Loucy (cell line): Measurements from ENCODE around the gene GPR107.

ENCODE experiments used
- H2AFZ ChIP-seq: fragments of 200-600 bp; sonication (generic); 2 replicates; pipeline ENCODE4 v1.6.0; 2016; ENCODE audit warnings: antibody characterized with exemption, mild to moderate bottlenecking, low read length, moderate library complexity
- H3F3A ChIP-seq: fragments of 200-600 bp; 2 replicates; pipeline ENCODE4 v1.6.0; 2016; ENCODE audit warnings: antibody characterized with exemption, low read depth, mild to moderate bottlenecking
- H3K27me3 ChIP-seq: fragments of 200-600 bp; sonication (generic); 2 replicates; pipeline ENCODE4 v1.6.1; 2014; ENCODE audit warnings: low read length, mild to moderate bottlenecking; ENCODE audit not compliant: insufficient read depth, poor library complexity, severe bottlenecking
- H3K36me3 ChIP-seq: fragments of 200-600 bp; sonication (generic); 2 replicates; pipeline ENCODE4 v1.6.1; 2016; ENCODE audit warnings: low read length; ENCODE audit not compliant: insufficient read depth
- H3K4me1 ChIP-seq: fragments of 200-600 bp; sonication (generic); 2 replicates; pipeline ENCODE4 v1.5.1; 2014; ENCODE audit warnings: low read length, mild to moderate bottlenecking; ENCODE audit not compliant: insufficient read depth, poor library complexity, severe bottlenecking
- H3K4me2 ChIP-seq: fragments of 200-600 bp; sonication (generic); 2 replicates; pipeline ENCODE4 v1.6.0; 2014; ENCODE audit warnings: antibody characterized with exemption, low read length, low read depth, mild to moderate bottlenecking; ENCODE audit not compliant: poor library complexity, severe bottlenecking
- H3K4me3 ChIP-seq: fragments of 200-600 bp; sonication (generic); 2 replicates; pipeline ENCODE4 v1.5.1; 2014; ENCODE audit warnings: low read length, mild to moderate bottlenecking, mixed read lengths; ENCODE audit not compliant: poor library complexity, severe bottlenecking
- H3K79me2 ChIP-seq: fragments of 200-600 bp; sonication (generic); 2 replicates; pipeline ENCODE4 v1.6.1; 2014; ENCODE audit warnings: low read length; ENCODE audit not compliant: insufficient read depth
- H3K9ac ChIP-seq: fragments of 200-600 bp; sonication (generic); 2 replicates; pipeline ENCODE4 v1.6.0; 2014; ENCODE audit warnings: mild to moderate bottlenecking, low read depth, low read length, moderate library complexity; ENCODE audit not compliant: poor library complexity, severe bottlenecking
- H3K9me2 ChIP-seq: fragments of 200-600 bp; sonication (generic); replicated peaks from 2 replicates; pipeline ENCODE4 v1.6.1; 2016; ENCODE audit warnings: low read depth, low read length, mixed read lengths
- H3K9me3 ChIP-seq: fragments of 200-600 bp; sonication (generic); 2 replicates; pipeline ENCODE4 v1.6.1; 2014; ENCODE audit warnings: mild to moderate bottlenecking, antibody characterized with exemption, low read length, low read depth; ENCODE audit not compliant: insufficient read depth
- H4K20me1 ChIP-seq: fragments of 200-600 bp; sonication (generic); 2 replicates; pipeline ENCODE4 v1.6.0; 2014; ENCODE audit warnings: antibody characterized with exemption, low read length, mild to moderate bottlenecking; ENCODE audit not compliant: insufficient read depth, poor library complexity, severe bottlenecking
- CTCF ChIP-seq: fragments of 200-600 bp; sonication (generic); conservative IDR thresholded peaks from 2 replicates; pipeline ENCODE4 v1.5.1; 2014; ENCODE audit warnings: mild to moderate bottlenecking, antibody characterized with exemption, low read length
- EZH2phosphoT487 ChIP-seq: fragments of 200-600 bp; IDR thresholded peaks from 2 replicates; pipeline ENCODE4 v1.6.1; 2018; ENCODE audit warnings: antibody characterized with exemption, mild to moderate bottlenecking, moderate library complexity, borderline replicate concordance

Gene GPR107

DNA sequence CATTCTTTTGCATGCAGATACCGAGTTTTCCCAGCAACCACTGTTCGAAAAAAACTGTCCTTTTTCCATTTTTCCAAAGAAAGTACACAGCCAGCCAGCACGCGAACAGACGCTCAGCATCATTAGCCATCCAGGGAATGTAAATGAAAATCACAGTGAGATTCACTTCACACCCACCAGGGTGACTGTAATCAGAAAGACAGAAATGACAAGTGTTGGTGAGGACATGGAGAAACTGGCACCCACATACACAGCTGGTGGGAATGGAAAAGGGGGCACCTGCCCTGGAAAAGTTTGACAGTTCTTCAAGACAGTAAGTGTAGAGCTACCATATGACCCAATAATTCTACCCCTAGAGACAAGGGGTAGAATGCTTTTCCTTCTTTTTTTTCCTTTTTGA is 93.5 kb downstream of the GPR107 start:
- H3K9me3 ChIP-seq = no peaks in the 10 kb centered on the region
- H3K4me2 ChIP-seq = no peak overlapping the region
- no peaks in the 10 kb centered on the region for H3K36me3 ChIP-seq
- H3F3A ChIP-seq = no peaks in the 10 kb centered on the region
- no peak overlapping the region for H3K9ac ChIP-seq
- H2AFZ ChIP-seq = no peak overlapping the region
- H3K4me1 ChIP-seq = no peaks in the 10 kb centered on the region
- H3K27me3 ChIP-seq = no peaks in the 10 kb centered on the region
- no peaks in the 10 kb centered on the region for H3K9me2 ChIP-seq
- no peaks in the 10 kb centered on the region for H4K20me1 ChIP-seq
- H3K4me3 ChIP-seq = no peak overlapping the region
- H3K79me2 ChIP-seq = no peaks in the 10 kb centered on the region
- TF ChIP-seq CTCF = no peak
- no peak for TF ChIP-seq EZH2phosphoT487

GRCh38 chr9:130147910-130148309 is 94.2 kb downstream of the GPR107 start:
- Histone ChIP-seq H3K9me2 (no peaks in the 10 kb centered on the region), H2AFZ (no peak overlapping the region), H3K27me3 (no peaks in the 10 kb centered on the region), H3K36me3 (no peaks in the 10 kb centered on the region), H4K20me1 (no peaks in the 10 kb centered on the region), H3K79me2 (no peaks in the 10 kb centered on the region), H3F3A (no peaks in the 10 kb centered on the region), H3K9me3 (no peaks in the 10 kb centered on the region), H3K4me1 (no peaks in the 10 kb centered on the region), H3K4me2 (no peak overlapping the region), H3K4me3 (no peak overlapping the region), H3K9ac (no peak overlapping the region)
- TF ChIP-seq EZH2phosphoT487 (no peak), CTCF (no peak)

DNA sequence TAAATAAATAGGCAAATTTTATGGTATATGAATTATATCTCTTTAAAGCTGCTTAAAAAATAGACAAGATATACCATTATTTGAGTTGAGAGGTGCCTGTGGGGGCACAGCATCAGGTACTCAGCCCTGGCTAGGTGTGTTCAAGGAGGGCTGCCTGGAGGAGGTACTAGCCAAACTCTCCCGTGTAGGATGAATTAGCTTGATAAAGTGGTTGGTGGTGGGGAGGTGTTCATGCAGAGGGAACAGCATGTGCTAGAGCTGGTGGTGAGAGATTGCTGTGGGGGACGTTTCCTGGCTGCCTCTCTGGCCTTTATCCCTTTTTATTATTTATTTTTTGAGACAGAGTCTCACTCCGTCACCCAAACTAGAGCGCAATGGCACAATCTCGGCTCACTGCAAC is 95.3 kb downstream of the GPR107 start:
- no peaks in the 10 kb centered on the region for H3K9me3 ChIP-seq
- no peak overlapping the region for H3K4me2 ChIP-seq
- TF ChIP-seq EZH2phosphoT487 = no peak
- H3K4me3 ChIP-seq = no peak overlapping the region
- no peaks in the 10 kb centered on the region for H4K20me1 ChIP-seq
- no peaks in the 10 kb centered on the region for H3K79me2 ChIP-seq
- no peak overlapping the region for H2AFZ ChIP-seq
- H3K9me2 ChIP-seq = no peaks in the 10 kb centered on the region
- no peak overlapping the region for H3K9ac ChIP-seq
- H3F3A ChIP-seq = no peaks in the 10 kb centered on the region
- H3K4me1 ChIP-seq = no peaks in the 10 kb centered on the region
- no peaks in the 10 kb centered on the region for H3K27me3 ChIP-seq
- H3K36me3 ChIP-seq = no peaks in the 10 kb centered on the region

DNA sequence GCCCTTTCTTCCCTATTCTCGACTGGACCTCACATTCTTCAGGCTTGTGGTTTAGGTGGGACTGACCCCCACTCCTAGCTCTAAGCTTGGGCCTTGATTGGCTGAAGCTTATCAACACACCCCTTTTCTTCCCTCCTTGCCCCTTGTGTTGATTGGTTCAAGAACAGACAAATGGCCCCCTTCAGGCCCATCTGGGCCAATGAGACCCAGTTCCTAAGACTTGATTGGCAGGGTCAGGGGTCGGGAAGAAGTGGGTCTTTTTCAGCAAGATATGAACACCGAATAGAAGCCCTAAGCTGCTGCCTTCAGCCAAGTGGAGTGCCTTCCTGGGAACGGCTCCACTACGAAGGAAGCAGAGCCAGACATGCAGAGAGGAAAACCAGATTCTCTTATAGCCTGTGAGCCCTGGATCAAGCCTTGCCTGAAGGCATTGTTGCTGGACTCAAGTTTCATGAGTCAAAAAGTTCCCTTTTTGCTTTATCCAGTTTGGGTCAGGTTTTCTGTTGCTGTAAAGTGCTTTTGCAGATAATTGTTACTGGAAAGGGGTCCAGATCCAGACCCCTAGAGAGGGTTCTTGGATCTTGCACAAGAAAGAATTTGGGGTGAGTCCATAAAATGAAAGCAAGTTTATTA is 96.1 kb downstream of the GPR107 start:
- Histone ChIP-seq H3K9ac (no peak overlapping the region), H3K4me2 (no peak overlapping the region), H3K9me3 (no peaks in the 10 kb centered on the region), H3K4me1 (no peaks in the 10 kb centered on the region), H3K4me3 (no peak overlapping the region), H3K9me2 (no peaks in the 10 kb centered on the region), H3K36me3 (no peaks in the 10 kb centered on the region), H4K20me1 (no peaks in the 10 kb centered on the region), H3F3A (no peaks in the 10 kb centered on the region), H3K79me2 (no peaks in the 10 kb centered on the region), H3K27me3 (no peaks in the 10 kb centered on the region), H2AFZ (no peak overlapping the region)
- TF ChIP-seq EZH2phosphoT487 (no peak), CTCF (no peak)
